ENCODE data around the gene ACAD11. TPM values are rescaled to one million over a fixed set of nuclear protein-coding genes. Genes with fewer than 3 reads are reported as not detected.
A peak's percentile ranks its signal among the peaks of the same experiment; 100 is the strongest.

ACAD11 gene
- total RNA-seq, 1 experiment from 2014 or later: 20.3 TPM

GRCh38 chr3:132537297-132537696 is 122.3 kb downstream of the ACAD11 start (continued):
- no peak for TF ChIP-seq IRF1 (CRISPR knock-in tag; IDR thresholded peaks at IDR 0.05)
- TF ChIP-seq ZBTB21 (CRISPR knock-in tag; IDR thresholded peaks at IDR 0.05; ENCODE audit: borderline replicate concordance): no peak

GRCh38 chr3:132536442-132537153 is 123.0 kb downstream of the ACAD11 start:
- TF ChIP-seq GABPB1 (CRISPR knock-in tag; IDR thresholded peaks at IDR 0.05) (no peak), SMAD4 (CRISPR knock-in tag; IDR thresholded peaks at IDR 0.05) (no peak), ATF1 (CRISPR knock-in tag; IDR thresholded peaks at IDR 0.05) (no peak), ZNF416 (CRISPR knock-in tag; IDR thresholded peaks at IDR 0.05) (no peak), ZNF671 (CRISPR knock-in tag; IDR thresholded peaks at IDR 0.05) (no peak), ZNF317 (CRISPR knock-in tag; IDR thresholded peaks at IDR 0.05; ENCODE audit: borderline replicate concordance, low read depth) (no peak), NR2C2 (CRISPR knock-in tag; IDR thresholded peaks at IDR 0.05) (no peak), MYBL2 (CRISPR knock-in tag; IDR thresholded peaks at IDR 0.05) (no peak)
- ChIA-PET POLR2A (no interaction called here), CTCF (interaction anchor here (0.6 to 2.0 kb wide), 22 partner anchors 10 to 166 kb away, joined by 3 to 35 read pairs (median 4); partner anchors contain the start of gene ACAD11)
- H3K36me3 Mint-ChIP-seq: peaks cover 8% of the 10 kb centered on the region; the same call in 1 of the 2 replicates
- no peak overlapping the region for H3K27ac Mint-ChIP-seq
- H3K4me1 Mint-ChIP-seq: peaks cover 9% of the 10 kb centered on the region
- ATAC-seq: peak; percentile 41
- no peaks in the 10 kb centered on the region for H3K9me3 Mint-ChIP-seq
- no peaks in the 10 kb centered on the region for H3K27me3 Mint-ChIP-seq (ENCODE audit: low read depth)
- no peak for DNase-seq (ENCODE audit: low spot score)
- no peak overlapping the region for H3K4me3 Mint-ChIP-seq

- no peak for TF ChIP-seq TCF7 (CRISPR knock-in tag; IDR thresholded peaks at IDR 0.05; ENCODE audit: low read depth)
- peak; percentile 73 for TF ChIP-seq CTCF (IDR thresholded peaks at IDR 0.05)
- no peak for TF ChIP-seq RORB (CRISPR knock-in tag; IDR thresholded peaks at IDR 0.05)
- no peak for TF ChIP-seq ZNF416 (CRISPR knock-in tag; IDR thresholded peaks at IDR 0.05)
- no peak for TF ChIP-seq E2F1 (CRISPR knock-in tag; IDR thresholded peaks at IDR 0.05)
- no peak for TF ChIP-seq TP53 (CRISPR knock-in tag; IDR thresholded peaks at IDR 0.05)
- TF ChIP-seq TEAD1 (CRISPR knock-in tag; IDR thresholded peaks at IDR 0.05): no peak
- TF ChIP-seq HMGA2 (CRISPR knock-in tag; IDR thresholded peaks at IDR 0.05): no peak
- H3K4me3 Mint-ChIP-seq: no peak overlapping the region
- H3K27ac Mint-ChIP-seq: peak overlapping the region; percentile 67
- POLR2A ChIA-PET: no interaction called here
- H3K27me3 Mint-ChIP-seq (ENCODE audit: low read depth): no peaks in the 10 kb centered on the region
- ATAC-seq (peak; percentile 94), DNase-seq (ENCODE audit: low spot score) (peak; percentile 63)
- H3K36me3 Mint-ChIP-seq: peaks cover 14% of the 10 kb centered on the region
- H3K9me3 Mint-ChIP-seq: no peaks in the 10 kb centered on the region
- peaks cover 9% of the 10 kb centered on the region for H3K4me1 Mint-ChIP-seq
- CTCF ChIA-PET: interaction anchor here (0.6 to 2.0 kb wide), 22 partner anchors 11 to 167 kb away, joined by 3 to 35 read pairs (median 4); partner anchors contain the start of gene ACAD11
These were observed 123.8 kb downstream of the ACAD11 start for GRCh38 chr3:132535575-132536441.

Data from WTC11 (cell line).